Progenitor cell of endocrine pancreas (in vitro differentiated cells): ENCODE measurements around the gene FAM83G. TPM values are rescaled to one million over a fixed set of nuclear protein-coding genes. Genes with fewer than 3 reads are reported as not detected.

ENCODE experiments used
- DNase-seq: peaks from one replicate; pipeline ENCODE4 v3.0.0; 2021; ENCODE audit warnings: low spot score; ENCODE audit not compliant: unreplicated experiment
- H3K27ac Mint-ChIP-seq: 2 replicates; pipeline ENCODE4 v1.8.0; 2021; ENCODE audit warnings: mild to moderate bottlenecking, moderate library complexity, mixed read lengths
- H3K27me3 Mint-ChIP-seq: 2 replicates; pipeline ENCODE4 v1.8.0; 2021; ENCODE audit warnings: mixed read lengths
- H3K36me3 Mint-ChIP-seq: 2 replicates; pipeline ENCODE4 v1.8.0; 2022; ENCODE audit warnings: mixed read lengths; ENCODE audit not compliant: insufficient read depth
- H3K4me1 Mint-ChIP-seq: 2 replicates; pipeline ENCODE4 v1.8.0; 2021; ENCODE audit warnings: low read depth, mixed read lengths
- H3K4me3 Mint-ChIP-seq: 2 replicates; pipeline ENCODE4 v1.8.0; 2021; ENCODE audit warnings: low read depth, mild to moderate bottlenecking, moderate library complexity, mixed read lengths
- H3K9me3 Mint-ChIP-seq: 2 replicates; pipeline ENCODE4 v1.8.0; 2021; ENCODE audit warnings: low read depth, mixed read lengths
- CTCF ChIP-seq: fragments of 200-600 bp; sonication (generic); IDR thresholded peaks from one replicate; pipeline ENCODE4 v1.5.0; 2021; ENCODE audit warnings: antibody characterized with exemption, mild to moderate bottlenecking; ENCODE audit not compliant: unreplicated experiment
- total RNA-seq: library from RNA; stranded (reverse); gene quantifications from 2 replicates; pipeline ENCODE4 v1.2.1, GENCODE V29; 2021

The FAM83G gene
- total RNA-seq, 1 donor from 2014 or later = 16.6 TPM

- H3K4me3 Mint-ChIP-seq = no peak overlapping the region
- no peak for TF ChIP-seq CTCF
- H3K36me3 Mint-ChIP-seq = no peaks in the 10 kb centered on the region
- peaks cover 2% of the 10 kb centered on the region for H3K27me3 Mint-ChIP-seq
- no peak overlapping the region for H3K27ac Mint-ChIP-seq
- no peak for DNase-seq
- H3K9me3 Mint-ChIP-seq = no peaks in the 10 kb centered on the region
- peaks cover 11% of the 10 kb centered on the region for H3K4me1 Mint-ChIP-seq
These were observed 40.0 kb downstream of the FAM83G start for GRCh38 chr17:18964550-18964949.

GRCh38 chr17:18964018-18964351 is 40.6 kb downstream of the FAM83G start:
- Mint-ChIP-seq H3K27me3 (peaks cover 2% of the 10 kb centered on the region), H3K36me3 (no peaks in the 10 kb centered on the region), H3K9me3 (no peaks in the 10 kb centered on the region), H3K4me1 (peaks cover 11% of the 10 kb centered on the region), H3K4me3 (no peak overlapping the region), H3K27ac (no peak overlapping the region)
- TF ChIP-seq CTCF = no peak
- no peak for DNase-seq

GRCh38 chr17:18963126-18964017 is 41.2 kb downstream of the FAM83G start:
- DNase-seq = no peak
- Mint-ChIP-seq H3K27ac (no peak overlapping the region), H3K27me3 (peaks cover 2% of the 10 kb centered on the region), H3K36me3 (no peaks in the 10 kb centered on the region), H3K4me1 (peaks cover 10% of the 10 kb centered on the region), H3K4me3 (no peak overlapping the region), H3K9me3 (no peaks in the 10 kb centered on the region)
- TF ChIP-seq CTCF = no peak

GRCh38 chr17:18962494-18962815 is 42.1 kb downstream of the FAM83G start:
- H3K4me3 Mint-ChIP-seq = no peak overlapping the region
- peaks cover 2% of the 10 kb centered on the region for H3K27me3 Mint-ChIP-seq
- peaks cover 4% of the 10 kb centered on the region for H3K4me1 Mint-ChIP-seq
- DNase-seq = no peak
- no peak overlapping the region for H3K27ac Mint-ChIP-seq
- no peaks in the 10 kb centered on the region for H3K9me3 Mint-ChIP-seq
- no peaks in the 10 kb centered on the region for H3K36me3 Mint-ChIP-seq
- no peak for TF ChIP-seq CTCF

- H3K9me3 Mint-ChIP-seq = no peaks in the 10 kb centered on the region
- H3K27me3 Mint-ChIP-seq = peaks cover 2% of the 10 kb centered on the region
- no peaks in the 10 kb centered on the region for H3K4me1 Mint-ChIP-seq
- H3K36me3 Mint-ChIP-seq = no peaks in the 10 kb centered on the region
- peak overlapping the region; percentile 19 for H3K27ac Mint-ChIP-seq
- TF ChIP-seq CTCF = no peak
- no peak overlapping the region for H3K4me3 Mint-ChIP-seq
- no peak for DNase-seq
These were observed 42.7 kb downstream of the FAM83G start for GRCh38 chr17:18961634-18962493.
